CD14-positive monocyte (primary cell): ENCODE results near the gene PTK7. TPM values are rescaled to one million over a fixed set of nuclear protein-coding genes. Genes with fewer than 3 reads are reported as not detected.

Source experiments
- DNase-seq, 3 donors: peaks; one replicate each; pipeline ENCODE4 v3.0.0-alpha.2; 2011 to 2022
- H2AFZ ChIP-seq: 2 replicates; pipeline ENCODE4 v1.6.0; 2012; ENCODE audit warnings: mild to moderate bottlenecking, low read depth, low read length, inconsistent platforms; ENCODE audit not compliant: insufficient read depth, poor library complexity, severe bottlenecking
- H3K27ac ChIP-seq, 2 donors: 1 replicate in 1 of 2; 2 replicates in 1 of 2; pipeline ENCODE4 v1.5.1; 2012 to 2013; ENCODE audit warnings: low read length in 2 of 2, control low read depth in 1 of 2, inconsistent platforms in 1 of 2, low read depth in 1 of 2, mild to moderate bottlenecking in 1 of 2
- H3K27me3 ChIP-seq, 2 donors: one replicate each; pipeline versions ENCODE4 v1.6.0 to v1.6.1; 2011 to 2013; ENCODE audit warnings: low read length in 2 of 2; ENCODE audit not compliant: control insufficient read depth in 2 of 2, insufficient read depth in 2 of 2
- H3K36me3 ChIP-seq, 2 donors: replicated peaks in 1 of 2; 1 replicate in 1 of 2; 2 replicates in 1 of 2; pipeline versions ENCODE4 v1.5.1 to v1.6.1; 2012 to 2013; ENCODE audit warnings: low read length in 2 of 2, control low read depth in 1 of 2, inconsistent platforms in 1 of 2, mild to moderate bottlenecking in 1 of 2; ENCODE audit not compliant: insufficient read depth in 2 of 2, control insufficient read depth in 1 of 2
- H3K4me1 ChIP-seq, 2 donors: 1 replicate in 1 of 2; 2 replicates in 1 of 2; pipeline versions ENCODE4 v1.5.1 to v1.6.1; 2012 to 2013; ENCODE audit warnings: low read length in 2 of 2, control low read depth in 1 of 2, inconsistent platforms in 1 of 2, mild to moderate bottlenecking in 1 of 2, moderate library complexity in 1 of 2; ENCODE audit not compliant: insufficient read depth in 2 of 2, control insufficient read depth in 1 of 2
- H3K4me2 ChIP-seq: replicated peaks from 2 replicates; pipeline ENCODE3; 2012; ENCODE audit warnings: low read length, moderate library complexity, mild to moderate bottlenecking; ENCODE audit not compliant: poor library complexity, severe bottlenecking; ENCODE audit errors: extremely low read depth
- H3K4me3 ChIP-seq, 3 experiments: fragments of 200-600 bp in 1 of 3; sonication (generic) in 1 of 3; replicated peaks in 1 of 3; 1 replicate in 2 of 3; 2 replicates in 1 of 3; pipeline ENCODE4 v1.5.1; 2011 to 2013; ENCODE audit warnings: low read length in 3 of 3, mild to moderate bottlenecking in 3 of 3, control low read depth in 2 of 3, low read depth in 2 of 3, inconsistent platforms in 1 of 3, moderate library complexity in 1 of 3
- H3K79me2 ChIP-seq: 2 replicates; pipeline ENCODE4 v1.6.0; 2012; ENCODE audit warnings: mild to moderate bottlenecking, control low read depth, inconsistent platforms, low read length, moderate library complexity; ENCODE audit not compliant: insufficient read depth
- H3K9ac ChIP-seq: 2 replicates; pipeline ENCODE4 v1.6.0; 2017; ENCODE audit warnings: low read length, mild to moderate bottlenecking; ENCODE audit not compliant: insufficient read depth, poor library complexity, severe bottlenecking
- H3K9me3 ChIP-seq, 2 donors: replicated peaks in 1 of 2; 1 replicate in 1 of 2; 2 replicates in 1 of 2; pipeline versions ENCODE4 v1.5.1 to v1.6.1; 2012 to 2013; ENCODE audit warnings: low read length in 2 of 2, control low read depth in 1 of 2; ENCODE audit not compliant: control insufficient read depth in 1 of 2, insufficient read depth in 1 of 2
- H4K20me1 ChIP-seq: 2 replicates; pipeline ENCODE4 v1.6.0; 2012; ENCODE audit warnings: mild to moderate bottlenecking, low read length, control low read depth, moderate library complexity; ENCODE audit not compliant: insufficient read depth
- H3K27ac Mint-ChIP-seq, 7 donors: one replicate each; pipeline ENCODE4 v1.8.0; 2020; ENCODE audit warnings: mild to moderate bottlenecking in 7 of 7, mixed read lengths in 7 of 7, moderate library complexity in 6 of 7, inconsistent platforms in 2 of 7
- H3K27me3 Mint-ChIP-seq, 3 donors: one replicate each; pipeline ENCODE4 v1.8.0; 2021 to 2022; ENCODE audit warnings: low read depth in 3 of 3, mild to moderate bottlenecking in 3 of 3, mixed read lengths in 3 of 3, moderate library complexity in 3 of 3, inconsistent platforms in 1 of 3
- H3K36me3 Mint-ChIP-seq, 2 donors: one replicate each; pipeline ENCODE4 v1.8.0; 2020; ENCODE audit warnings: mixed read lengths in 2 of 2, inconsistent platforms in 1 of 2, mild to moderate bottlenecking in 1 of 2
- H3K4me1 Mint-ChIP-seq: one replicate; pipeline ENCODE4 v1.8.0; 2020; ENCODE audit warnings: mild to moderate bottlenecking, mixed read lengths
- H3K4me3 Mint-ChIP-seq, 2 donors: one replicate each; pipeline ENCODE4 v1.8.0; 2020; ENCODE audit warnings: mild to moderate bottlenecking in 2 of 2, mixed read lengths in 2 of 2, moderate library complexity in 1 of 2
- H3K9me3 Mint-ChIP-seq, 7 donors: one replicate each; pipeline ENCODE4 v1.8.0; 2020 to 2022; ENCODE audit warnings: mixed read lengths in 7 of 7, mild to moderate bottlenecking in 6 of 7, moderate library complexity in 6 of 7, inconsistent platforms in 2 of 7
- CTCF ChIP-seq: fragments of 200-600 bp; IDR thresholded peaks from one replicate; pipeline ENCODE4 v1.8.0; 2022; ENCODE audit warnings: antibody characterized with exemption, mild to moderate bottlenecking
- WGBS: methylation state at CpG from one replicate; pipeline ENCODE4 v1.1.5; 2013; ENCODE audit warnings: missing lambda C conversion rate; ENCODE audit not compliant: insufficient coverage; 5-methylcytosine and 5-hydroxymethylcytosine counted together
- intact Hi-C, 2 donors: fragments of 100-400 bp; cut with micrococcal nuclease; formaldehyde crosslinking; loops; one replicate each; pipeline versions ENCODE4 v1.15.0 to v1.15.1; 2023
- polyA plus RNA-seq, 3 donors: library from polyadenylated mRNA; depleted of rRNA in 1 of 3; unstranded in 2 of 3; stranded (reverse) in 1 of 3; fragments of 300-500 nt in 2 of 3; fragments of >200 nt in 1 of 3; fragmentation: Illumina TruSeq in 2 of 3; gene quantifications; 1 replicate in 2 of 3; 2 replicates in 1 of 3; pipeline ENCODE4 v1.2.3, GENCODE V29; 2012 to 2021

PTK7 gene
- polyA plus RNA-seq, 3 donors: 0.19 TPM; not detected in 2

GRCh38 chr6:43143235-43144128 lies 67.4 kb downstream of the PTK7 start:
- DNase-seq: peak; percentile 48 to 60 (median 59)
- intact Hi-C loops: loop anchor here (2.0 to 5.0 kb wide), 3 partner anchors 136 to 243 kb away; no protein-coding TSS in a partner anchor
- H3K9me3 ChIP-seq: no peaks in the 10 kb centered on the region
- H3K79me2 ChIP-seq: no peaks in the 10 kb centered on the region
- H3K27me3 ChIP-seq: no peaks in the 10 kb centered on the region
- H3K4me1 Mint-ChIP-seq: peaks cover 7% of the 10 kb centered on the region
- peaks cover 0 to 6% (median 0%) of the 10 kb centered on the region in 3 donors for H3K27me3 Mint-ChIP-seq
- peak overlapping the region in 1 of 2 donors; percentile 51 for H3K4me3 Mint-ChIP-seq
- 13% methylated on average over 19 of the region's 25 CpGs for WGBS
- TF ChIP-seq CTCF: peak; percentile 86
- H3K36me3 ChIP-seq: no peaks in the 10 kb centered on the region
- H4K20me1 ChIP-seq: no peaks in the 10 kb centered on the region
- H3K4me1 ChIP-seq: peaks cover 7% of the 10 kb centered on the region in 2 donors
- no peaks in the 10 kb centered on the region for H3K36me3 Mint-ChIP-seq
- H3K4me2 ChIP-seq: peak overlapping the region; percentile 58
- peak overlapping the region in 1 of 3 experiments; percentile 36 for H3K4me3 ChIP-seq
- H3K9ac ChIP-seq: no peak overlapping the region
- H2AFZ ChIP-seq: peak overlapping the region; percentile 83
- H3K27ac Mint-ChIP-seq: peak overlapping the region in 1 of 7 donors; percentile 66
- H3K27ac ChIP-seq: no peak overlapping the region
- no peaks in the 10 kb centered on the region for H3K9me3 Mint-ChIP-seq

- no peaks in the 10 kb centered on the region for H3K9me3 ChIP-seq
- H3K79me2 ChIP-seq: no peaks in the 10 kb centered on the region
- Mint-ChIP-seq H3K4me1 (peaks cover 7% of the 10 kb centered on the region), H3K9me3 (no peaks in the 10 kb centered on the region), H3K36me3 (no peaks in the 10 kb centered on the region), H3K4me3 (no peak overlapping the region), H3K27me3 (peaks cover 0 to 6% (median 0%) of the 10 kb centered on the region in 3 donors), H3K27ac (no peak overlapping the region)
- no peaks in the 10 kb centered on the region for H3K27me3 ChIP-seq
- intact Hi-C loops: loop anchor here (5.0 kb wide), 2 partner anchors 138 to 243 kb away; no protein-coding TSS in a partner anchor
- no peak for TF ChIP-seq CTCF
- no peak for DNase-seq
- no peaks in the 10 kb centered on the region for H3K36me3 ChIP-seq
- H4K20me1 ChIP-seq: no peaks in the 10 kb centered on the region
- no peak overlapping the region for H3K9ac ChIP-seq
- 90% methylated on average over 3 of the region's 6 CpGs for WGBS
- no peak overlapping the region for H3K27ac ChIP-seq
- no peak overlapping the region for H3K4me3 ChIP-seq
- H3K4me2 ChIP-seq: no peak overlapping the region
- peaks cover 7% of the 10 kb centered on the region in 2 donors for H3K4me1 ChIP-seq
- peak overlapping the region; percentile 5 for H2AFZ ChIP-seq
Measured at GRCh38 chr6:43144879-43145278, 68.8 kb downstream of the PTK7 start.
